ENCODE data around the gene TMEM233.

DNA sequence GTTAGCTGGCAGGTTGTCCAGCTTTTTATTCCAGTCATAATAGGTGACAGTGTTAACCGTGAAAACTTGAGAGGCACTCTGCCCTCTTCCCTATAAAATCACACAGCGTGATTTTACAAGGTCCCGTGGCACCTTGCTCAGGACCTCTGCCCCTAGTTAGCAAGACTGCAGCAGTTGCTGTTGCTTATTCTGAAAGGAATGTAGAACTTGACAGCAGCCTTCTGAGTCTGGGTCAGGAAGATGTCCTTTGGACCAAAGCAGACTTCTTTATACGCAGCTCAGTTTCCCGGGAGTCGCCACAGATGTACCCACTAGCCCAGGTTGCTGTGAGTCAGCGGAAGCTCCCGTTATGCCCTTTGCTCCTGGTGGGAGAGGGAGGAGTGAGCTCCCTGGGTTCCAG is 87.5 kb downstream of the TMEM233 start:
- TF ChIP-seq GATA2 (IDR thresholded peaks at IDR 0.05; ENCODE audit: low read depth, low read length) (no peak), GATA3 (IDR thresholded peaks at IDR 0.05; ENCODE audit: low read depth, low read length) (no peak)

Measured in SH-SY5Y (cell line).